ENCODE data around the gene UNC13A.
"Not testable (repeated sequence)": the region's sequence is repeated elsewhere in the genome, so short reads cannot be mapped to it uniquely, and the experiment has no call there.

The UNC13A gene

DNA sequence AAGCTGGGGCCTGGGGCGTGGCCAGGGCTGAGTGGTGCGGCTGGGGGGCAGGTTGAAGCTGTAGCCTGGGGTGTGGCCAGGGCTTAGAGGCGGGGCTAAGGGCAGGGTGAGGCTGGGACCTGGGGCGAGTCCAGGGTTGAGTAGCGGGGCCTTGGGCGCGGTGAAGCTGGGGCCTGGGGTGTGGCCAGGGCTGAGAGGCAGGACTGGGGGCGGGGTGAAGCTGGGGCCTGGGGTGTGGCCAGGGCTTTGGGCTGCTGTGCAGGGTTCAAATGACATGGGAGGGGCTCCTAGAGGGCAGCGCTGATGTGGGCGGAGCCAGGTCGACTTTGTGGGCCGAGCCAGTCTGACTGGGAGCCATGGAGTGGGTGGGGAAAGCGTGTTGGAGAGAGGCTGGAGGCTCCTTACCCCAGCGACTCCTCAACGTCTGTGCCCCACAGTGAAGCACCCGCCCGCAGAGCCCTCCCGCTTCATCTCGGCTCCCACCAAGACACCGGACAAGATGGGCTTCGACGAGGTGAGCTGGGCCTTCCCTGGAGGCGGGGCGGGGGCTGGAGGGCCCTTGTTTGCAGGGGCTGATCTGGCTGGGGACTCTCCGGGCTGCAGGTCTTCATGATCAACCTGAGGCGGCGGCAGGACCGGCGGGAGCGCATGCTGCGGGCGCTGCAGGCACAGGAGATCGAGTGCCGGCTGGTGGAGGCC is 111.2 kb downstream of the UNC13A start:
- no peak for TF ChIP-seq ZFX (IDR thresholded peaks at IDR 0.05; ENCODE audit: borderline replicate concordance)
- H3K27ac ChIP-seq, result peak overlapping the region; percentile 43

GRCh38 chr19:17575871-17576757 is 112.0 kb downstream of the UNC13A start:
- no peak for TF ChIP-seq CTCF (IDR thresholded peaks at IDR 0.05)
- TF ChIP-seq ZFX (IDR thresholded peaks at IDR 0.05; ENCODE audit: borderline replicate concordance), result no peak
- H3K27ac ChIP-seq, result peak overlapping the region; percentile 43; the same call in 1 of the 2 replicates

DNA sequence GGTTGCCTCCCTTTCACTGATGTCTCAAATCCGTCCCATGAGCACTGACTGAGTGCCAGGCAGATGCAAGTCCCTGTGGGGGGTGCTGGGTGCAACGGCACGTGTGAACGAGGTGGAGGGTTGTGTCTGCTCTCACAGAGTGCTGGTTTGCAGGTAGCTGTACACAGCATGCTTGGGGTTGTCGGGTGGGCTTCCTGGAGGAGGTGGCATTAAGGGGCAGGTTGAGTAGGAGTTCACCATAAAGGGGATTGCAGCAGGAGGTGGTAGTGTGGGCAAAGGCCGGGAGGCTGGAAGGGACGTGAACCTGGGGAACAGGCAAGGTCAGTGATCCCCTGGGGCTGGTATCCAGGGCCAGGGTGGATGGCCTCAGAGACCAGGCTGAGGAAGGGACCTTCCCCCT is 115.5 kb downstream of the UNC13A start:
- TF ChIP-seq ZFX (IDR thresholded peaks at IDR 0.05; ENCODE audit: borderline replicate concordance) (no peak), CTCF (IDR thresholded peaks at IDR 0.05) (no peak)
- H3K27ac ChIP-seq, result no peak overlapping the region

- no peak for TF ChIP-seq ZFX (IDR thresholded peaks at IDR 0.05; ENCODE audit: borderline replicate concordance)
- TF ChIP-seq CTCF (IDR thresholded peaks at IDR 0.05), result no peak
- no peak overlapping the region for H3K27ac ChIP-seq
Observed at GRCh38 chr19:17570791-17571190, 117.4 kb downstream of the UNC13A start.

DNA sequence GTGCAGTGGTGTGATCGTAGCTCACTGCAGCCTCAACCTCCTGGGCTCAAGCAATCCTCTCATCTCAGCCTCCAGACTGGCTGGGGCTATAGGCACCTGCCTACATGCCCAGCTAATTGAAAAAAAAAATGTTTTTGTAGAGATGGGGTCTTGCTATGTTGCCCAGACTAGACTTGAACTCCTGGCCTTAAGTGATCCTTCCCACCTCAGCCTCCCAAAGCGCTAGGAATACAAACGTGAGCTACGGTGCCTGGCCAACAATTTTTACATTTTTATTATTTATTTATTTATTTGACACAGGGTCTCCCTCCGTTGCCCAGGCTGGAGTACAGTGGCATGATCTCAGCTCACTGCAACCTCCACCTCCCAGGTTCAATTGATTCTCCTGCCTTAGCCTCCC is 117.9 kb downstream of the UNC13A start:
- not testable (repeated sequence) for H3K27ac ChIP-seq

DNA sequence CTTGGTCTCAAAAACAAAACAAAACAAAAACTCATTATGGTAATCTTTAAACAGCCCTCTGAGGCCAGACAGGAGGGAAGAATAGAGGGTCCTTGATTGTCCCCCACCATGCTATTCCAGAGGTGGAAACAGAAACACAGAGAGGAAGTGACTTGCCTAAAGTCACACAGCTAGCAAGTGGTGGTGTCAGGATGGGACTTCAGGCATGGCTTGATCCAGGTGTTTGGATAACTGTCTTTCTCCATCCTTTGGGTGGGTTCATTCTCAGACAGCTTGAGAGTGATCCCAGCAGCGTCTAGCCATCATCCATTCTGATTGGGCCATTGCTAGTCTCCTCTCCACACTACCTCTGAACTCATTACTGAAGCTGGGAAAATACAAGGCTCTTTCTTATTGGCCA is 120.2 kb downstream of the UNC13A start:
- TF ChIP-seq ZFX (IDR thresholded peaks at IDR 0.05; ENCODE audit: borderline replicate concordance), result no peak
- no peak for TF ChIP-seq CTCF (IDR thresholded peaks at IDR 0.05)
- H3K27ac ChIP-seq, result no peak overlapping the region

- H3K27ac ChIP-seq, result peak overlapping the region; percentile 15; the same call in 1 of the 2 replicates
- TF ChIP-seq CTCF (IDR thresholded peaks at IDR 0.05) (no peak), ZFX (IDR thresholded peaks at IDR 0.05; ENCODE audit: borderline replicate concordance) (no peak)
Observed at GRCh38 chr19:17565611-17566010, 122.5 kb downstream of the UNC13A start.

DNA sequence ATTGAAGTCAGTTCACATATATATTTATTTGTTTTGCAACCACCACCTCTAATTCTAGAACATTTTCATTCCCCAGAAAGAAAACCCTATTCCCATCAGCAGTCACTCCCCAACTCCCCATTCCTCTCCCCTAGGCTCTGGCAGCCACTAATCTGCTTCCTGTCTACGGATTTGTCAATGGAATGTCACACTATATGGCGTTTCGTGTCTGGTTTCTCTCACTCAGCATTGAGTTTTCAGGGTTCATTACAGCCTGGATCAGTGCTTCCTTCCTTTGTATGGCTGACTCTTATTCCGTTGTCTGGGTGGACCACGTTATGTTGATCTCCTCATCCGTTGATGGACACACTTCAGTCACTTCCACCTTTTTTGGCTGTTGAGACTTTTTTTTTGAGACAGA is 123.4 kb downstream of the UNC13A start:
- no peak overlapping the region for H3K27ac ChIP-seq
- TF ChIP-seq CTCF (IDR thresholded peaks at IDR 0.05) (no peak), ZFX (IDR thresholded peaks at IDR 0.05; ENCODE audit: borderline replicate concordance) (no peak)

Data from 22Rv1 (cell line).